ENCODE results near the gene TPD52L1.

Gene TPD52L1

GRCh38 chr6:125212377-125212776 lies 58.8 kb downstream of the TPD52L1 start:
- no peak for DNase-seq

DNA sequence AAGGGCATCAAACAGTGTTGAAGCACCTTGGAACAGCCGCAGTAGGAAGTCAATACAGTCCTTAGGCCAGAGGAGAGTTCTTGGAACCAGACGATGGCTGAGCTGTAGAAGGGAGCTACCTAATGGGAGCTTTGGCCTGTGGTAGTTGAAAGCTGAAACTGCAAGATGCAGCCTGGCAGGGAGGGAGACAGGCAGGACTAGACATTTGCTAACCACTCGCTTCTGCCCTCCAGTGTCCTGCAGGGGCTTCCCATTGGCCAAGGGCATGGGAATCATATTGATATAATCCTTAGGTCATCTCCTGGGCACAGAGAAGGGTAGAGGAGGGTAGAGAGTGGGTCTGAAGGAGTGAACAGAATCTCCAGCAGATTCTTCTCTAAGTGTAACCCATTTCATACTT lies 60.4 kb downstream of the TPD52L1 start:
- no peak for DNase-seq

DNA sequence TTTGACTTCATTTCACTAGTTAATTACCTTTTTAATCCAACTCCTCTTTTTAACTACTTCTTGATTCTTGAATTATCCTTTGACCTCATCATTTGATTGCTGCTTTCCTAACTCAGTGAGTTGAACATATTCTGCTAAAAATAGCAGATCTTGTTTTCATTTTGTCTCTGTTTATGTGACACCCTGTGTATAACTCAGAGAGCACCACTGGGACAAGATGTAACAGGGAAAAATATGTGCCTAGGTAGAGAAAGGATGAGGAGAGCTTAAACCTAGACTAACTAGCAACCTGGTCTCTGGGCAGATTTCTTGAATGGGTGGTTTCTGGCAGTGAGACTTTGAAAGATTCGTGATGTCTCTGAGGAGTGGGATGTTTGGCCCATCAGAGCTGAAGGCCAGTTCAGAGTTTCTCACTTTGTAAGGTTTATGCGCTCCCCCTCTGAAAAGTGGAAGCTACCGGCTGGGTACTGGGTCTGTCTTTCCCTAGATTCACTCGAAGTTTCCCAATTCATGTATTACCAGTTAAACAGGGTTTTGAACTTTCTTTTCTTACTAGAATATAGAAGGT lies 61.8 kb downstream of the TPD52L1 start:
- DNase-seq, result no peak

DNA sequence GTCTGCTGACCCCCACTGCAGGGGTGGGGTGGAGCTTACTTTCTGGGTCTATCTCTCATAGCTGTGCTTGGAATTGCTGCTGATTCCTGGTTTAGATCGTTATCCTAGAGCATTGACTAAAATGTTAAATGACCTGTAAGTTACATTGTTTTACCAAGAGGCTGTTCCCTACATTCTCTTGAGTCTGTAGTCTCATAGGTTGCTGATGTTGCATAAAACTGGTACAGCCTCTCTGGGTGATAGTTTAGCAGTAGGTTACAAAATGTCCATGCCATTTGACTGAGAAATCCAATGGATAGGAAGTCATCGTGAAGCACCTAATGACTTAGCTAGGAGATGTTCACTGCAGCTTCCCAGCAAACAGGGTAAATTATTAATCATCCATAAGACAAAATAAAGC lies 62.4 kb downstream of the TPD52L1 start:
- no peak for DNase-seq

- no peak for DNase-seq
Observed at GRCh38 chr6:125217369-125217768, 63.8 kb downstream of the TPD52L1 start.

DNA sequence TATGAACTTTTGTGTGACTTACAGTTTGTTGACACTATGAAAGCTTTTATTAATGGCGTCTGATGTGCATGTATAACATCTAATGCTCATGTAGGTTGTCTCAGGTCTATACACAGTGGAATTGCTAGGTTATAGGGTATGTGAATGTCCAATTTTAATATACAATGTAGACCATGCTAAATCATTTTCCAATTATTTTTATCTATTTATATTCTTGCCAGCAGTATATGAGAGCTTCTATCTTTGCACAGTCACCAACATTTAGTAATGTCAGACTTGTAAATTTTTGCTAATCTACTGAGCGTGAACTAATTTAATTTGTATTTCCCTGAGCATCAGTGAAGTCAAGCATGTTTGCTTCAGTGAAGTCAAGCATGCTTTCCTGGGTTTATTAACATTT lies 64.4 kb downstream of the TPD52L1 start:
- no peak for DNase-seq

GRCh38 chr6:125219361-125219895 lies 65.9 kb downstream of the TPD52L1 start:
- DNase-seq, result no peak

GRCh38 chr6:125220712-125221111 lies 67.1 kb downstream of the TPD52L1 start:
- DNase-seq, result no peak

DNA sequence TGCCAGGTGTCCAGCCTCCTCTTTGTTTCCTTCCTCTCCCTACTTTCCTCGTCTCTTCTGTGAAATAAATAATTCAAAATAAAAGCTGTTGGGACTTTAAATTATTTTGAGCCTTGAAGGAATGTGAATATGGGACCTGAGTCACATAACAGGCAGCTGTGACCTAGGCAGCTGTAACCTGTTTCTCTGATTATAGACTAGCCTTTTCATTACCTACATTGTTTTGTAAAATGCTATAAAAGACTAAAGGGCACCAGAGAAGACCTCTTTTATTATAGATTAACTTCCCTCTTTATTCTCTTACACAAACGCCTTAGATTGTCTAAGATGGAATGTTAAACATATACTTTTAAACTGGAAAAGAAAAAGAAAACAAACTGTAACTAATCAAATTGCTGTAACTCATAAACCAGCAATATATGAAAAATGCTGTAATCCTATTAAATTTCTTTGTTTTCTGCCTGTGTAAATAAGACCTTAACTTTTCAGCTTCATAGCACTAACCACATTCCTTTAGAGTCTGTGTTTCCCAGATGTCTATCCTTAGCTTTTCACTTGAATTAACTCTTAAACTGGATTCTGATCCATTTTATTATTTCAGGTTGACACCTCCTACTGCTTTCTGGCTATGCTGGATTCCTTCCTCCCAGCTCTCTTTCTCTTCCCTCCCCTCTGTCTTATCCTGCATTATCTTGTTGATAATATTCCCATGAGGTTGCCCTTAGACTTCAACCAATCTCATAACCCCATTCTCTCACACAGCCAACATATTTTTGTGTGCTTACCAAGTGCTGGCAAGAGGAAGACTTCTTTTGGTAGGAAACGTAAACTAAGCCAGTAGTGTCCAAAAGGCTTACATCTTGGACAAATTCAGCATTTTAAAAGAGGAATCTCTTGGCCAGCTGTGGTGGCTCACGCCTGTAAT lies 69.2 kb downstream of the TPD52L1 start:
- no peak for DNase-seq

- no peak for DNase-seq
Observed at GRCh38 chr6:125224231-125224861, 70.8 kb downstream of the TPD52L1 start.

GRCh38 chr6:125227244-125227643 lies 73.7 kb downstream of the TPD52L1 start:
- no peak for DNase-seq

DNA sequence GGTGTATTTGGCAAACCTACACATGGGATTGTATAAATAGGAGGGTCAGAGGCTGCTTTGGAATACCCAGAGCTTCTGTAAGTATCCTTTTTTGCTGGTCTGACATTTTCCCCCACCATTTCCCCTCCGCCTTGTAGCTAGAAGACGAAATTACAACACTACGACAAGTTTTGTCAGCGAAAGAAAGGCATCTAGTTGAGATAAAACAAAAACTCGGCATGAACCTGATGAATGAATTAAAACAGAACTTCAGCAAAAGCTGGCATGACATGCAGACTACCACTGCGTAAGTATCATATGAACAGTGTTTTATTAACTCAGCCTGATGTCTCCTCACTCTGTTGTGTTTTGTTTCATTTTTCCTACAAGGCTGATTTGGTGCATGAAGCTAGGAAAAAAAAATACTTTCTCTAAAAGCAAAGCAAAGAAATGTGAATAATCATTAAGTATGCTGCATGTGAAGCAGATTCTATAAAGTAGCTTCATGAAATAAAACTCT lies 75.5 kb downstream of the TPD52L1 start:
- no peak for DNase-seq

GRCh38 chr6:125230674-125231073 lies 77.1 kb downstream of the TPD52L1 start:
- no peak for DNase-seq

- no peak for DNase-seq
Observed at GRCh38 chr6:125231133-125231532, 77.6 kb downstream of the TPD52L1 start.

DNA sequence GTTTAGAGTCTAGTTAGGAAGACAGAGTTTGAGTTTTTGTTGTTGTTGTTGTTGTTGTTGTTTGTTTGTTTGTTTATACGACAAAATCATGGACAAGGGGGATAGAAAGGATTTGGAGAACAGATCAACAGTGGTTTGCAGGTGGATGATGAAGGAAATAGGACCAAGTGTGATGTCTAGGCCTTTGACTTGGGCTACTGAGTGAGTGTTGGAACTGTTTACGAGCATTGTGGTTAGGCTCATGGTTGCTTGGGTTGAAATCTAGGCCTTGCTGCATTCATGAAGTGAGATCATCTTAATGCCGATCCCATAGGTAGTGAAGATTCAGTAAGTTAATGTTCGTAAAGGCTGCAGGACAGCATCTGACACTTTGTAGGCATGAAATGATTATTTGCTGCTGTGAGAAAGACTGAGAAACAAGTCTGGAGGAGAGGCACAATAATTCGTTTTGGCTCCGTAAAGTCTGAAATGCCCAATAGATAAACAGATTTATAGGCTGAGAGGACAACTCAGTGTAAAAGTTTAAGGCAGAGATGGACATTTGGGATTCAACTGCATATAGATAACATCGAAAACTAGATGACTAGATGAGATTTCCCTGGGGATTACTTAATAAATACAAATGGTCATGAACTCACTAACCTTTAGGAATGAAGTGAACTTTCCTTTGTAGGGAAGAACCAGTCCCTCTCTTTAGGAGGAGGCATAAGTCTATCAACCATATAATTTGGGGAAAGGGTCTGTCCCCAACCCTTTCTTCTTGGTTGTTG lies 78.2 kb downstream of the TPD52L1 start:
- DNase-seq, result no peak

DNA sequence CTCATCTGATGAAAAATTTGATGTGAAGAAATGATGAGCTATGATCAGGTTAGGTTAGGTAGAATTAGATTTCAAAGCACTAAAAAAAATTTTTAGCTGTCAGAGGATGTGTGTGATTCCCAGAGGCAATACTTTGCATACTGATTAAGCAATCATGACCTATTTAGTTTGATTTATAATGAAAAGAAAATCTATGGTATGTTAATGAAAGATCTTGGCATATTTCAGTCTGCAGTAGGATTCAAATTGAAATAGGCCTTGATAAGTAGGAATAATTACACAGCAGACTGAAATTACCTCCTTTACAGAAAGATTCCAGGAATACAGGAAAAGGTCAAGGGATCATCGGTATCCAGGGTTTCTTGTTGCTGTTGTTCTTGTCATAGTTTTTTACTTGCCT lies 78.9 kb downstream of the TPD52L1 start:
- DNase-seq, result no peak

- no peak for DNase-seq
Observed at GRCh38 chr6:125233202-125233601, 79.6 kb downstream of the TPD52L1 start.

GRCh38 chr6:125236536-125237327 lies 83.2 kb downstream of the TPD52L1 start:
- no peak for DNase-seq

DNA sequence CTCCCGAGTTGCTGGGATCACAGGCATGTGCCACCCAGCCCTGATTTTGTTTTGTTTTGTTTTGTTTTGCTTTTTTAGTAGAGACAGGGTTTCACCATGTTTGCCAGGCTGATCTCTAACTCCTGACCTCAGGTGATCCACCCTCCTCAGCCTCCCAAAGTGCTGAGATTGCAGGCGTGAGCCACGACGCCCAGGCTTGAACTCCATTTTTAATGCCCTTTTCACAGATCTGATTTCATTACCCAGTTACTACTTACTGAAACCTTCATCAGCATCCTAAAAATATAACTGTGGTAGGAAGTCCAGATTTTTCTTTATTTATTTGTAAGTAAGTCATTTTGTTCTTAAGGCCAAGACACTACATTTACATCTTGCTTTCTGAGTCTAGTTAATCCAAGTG lies 84.2 kb downstream of the TPD52L1 start:
- DNase-seq, result no peak

DNA sequence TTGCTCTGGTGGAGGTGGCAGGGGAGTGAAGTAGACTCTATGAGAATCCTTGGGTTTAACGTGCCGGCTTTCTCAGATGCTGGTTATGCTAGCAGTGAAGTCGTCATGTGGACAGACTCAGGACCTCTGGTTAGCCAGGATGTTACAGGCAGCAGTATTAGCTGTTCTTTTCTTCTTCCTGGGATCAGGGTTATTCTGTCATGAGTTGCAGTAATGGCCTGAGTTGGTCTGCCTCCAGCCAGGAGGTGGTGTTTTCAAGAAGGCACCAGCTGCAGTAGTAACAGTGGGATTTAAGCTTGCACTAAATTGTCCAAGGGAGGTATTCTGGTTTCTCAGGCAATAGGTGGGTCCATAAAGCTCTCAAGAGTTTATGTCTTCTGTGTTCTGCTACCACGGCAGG lies 91.5 kb downstream of the TPD52L1 start:
- DNase-seq, result no peak

GRCh38 chr6:125245523-125246264 lies 92.1 kb downstream of the TPD52L1 start:
- DNase-seq, result no peak
